Keratinocyte (primary cell): Measurements from ENCODE around the gene TSPEAR. TPM values are rescaled to one million over a fixed set of nuclear protein-coding genes. Genes with fewer than 3 reads are reported as not detected.

Experiments
- DNase-seq: peaks from one replicate; pipeline ENCODE4 v3.0.0-alpha.2; 2011; ENCODE audit warnings: low read depth, missing footprints, low spot score
- FAIRE-seq: peaks from 2 replicates; lab custom pipeline; 2011; peaks lifted over from hg19 to GRCh38; lab: Jason Lieb, UNC
- H2AFZ ChIP-seq: 2 replicates; pipeline ENCODE4 v1.6.0; 2012; ENCODE audit warnings: low read length, control low read depth, inconsistent platforms; ENCODE audit not compliant: control insufficient read depth
- H3K27ac ChIP-seq: 2 replicates; pipeline ENCODE4 v1.5.1; 2011; ENCODE audit warnings: low read length; ENCODE audit not compliant: control insufficient read depth, insufficient read depth
- H3K27me3 ChIP-seq: 3 replicates; pipeline ENCODE4 v1.6.0; 2011; ENCODE audit warnings: low read length; ENCODE audit not compliant: control insufficient read depth, insufficient read depth; ENCODE audit errors: extremely low read depth
- H3K36me3 ChIP-seq, 2 experiments: 2 replicates in 1 of 2; 3 replicates in 1 of 2; pipeline ENCODE4 v1.5.1; 2011; ENCODE audit warnings: low read length in 2 of 2, mild to moderate bottlenecking in 1 of 2; ENCODE audit not compliant: control insufficient read depth in 2 of 2, insufficient read depth in 2 of 2; ENCODE audit errors: extremely low read depth in 1 of 2
- H3K4me1 ChIP-seq: 3 replicates; pipeline ENCODE4 v1.5.1; 2011; ENCODE audit warnings: low read length; ENCODE audit not compliant: control insufficient read depth, insufficient read depth; ENCODE audit errors: extremely low read depth
- H3K4me2 ChIP-seq: 3 replicates; pipeline ENCODE4 v1.6.0; 2011; ENCODE audit warnings: low read depth, low read length; ENCODE audit not compliant: control insufficient read depth, insufficient read depth; ENCODE audit errors: extremely low read depth
- H3K4me3 ChIP-seq, 3 experiments: fragments of 200-600 bp in 1 of 3; sonication (generic) in 1 of 3; 2 replicates in 2 of 3; 3 replicates in 1 of 3; pipeline ENCODE4 v1.5.1; 2011 to 2016; ENCODE audit warnings: low read length in 3 of 3, mild to moderate bottlenecking in 3 of 3, control low read depth in 2 of 3, inconsistent platforms in 1 of 3, low read depth in 1 of 3, mixed read lengths in 1 of 3, mixed run types in 1 of 3, moderate library complexity in 1 of 3; ENCODE audit not compliant: control insufficient read depth in 2 of 3, insufficient read depth in 2 of 3; ENCODE audit errors: extremely low read depth in 1 of 3
- H3K79me2 ChIP-seq: 2 replicates; pipeline ENCODE4 v1.6.0; 2012; ENCODE audit warnings: low read length; ENCODE audit not compliant: control insufficient read depth, insufficient read depth
- H3K9ac ChIP-seq: 3 replicates; pipeline ENCODE4 v1.6.0; 2011; ENCODE audit warnings: low read length; ENCODE audit not compliant: control insufficient read depth, insufficient read depth; ENCODE audit errors: extremely low read depth
- H3K9me1 ChIP-seq: 3 replicates; pipeline ENCODE4 v1.6.0; 2011; ENCODE audit warnings: low read length; ENCODE audit not compliant: control insufficient read depth, insufficient read depth; ENCODE audit errors: extremely low read depth
- H3K9me3 ChIP-seq: 2 replicates; pipeline ENCODE4 v1.5.1; 2012; ENCODE audit warnings: low read depth, low read length; ENCODE audit not compliant: control insufficient read depth
- H4K20me1 ChIP-seq: 3 replicates; pipeline ENCODE4 v1.6.0; 2011; ENCODE audit warnings: low read length; ENCODE audit not compliant: control insufficient read depth, insufficient read depth; ENCODE audit errors: extremely low read depth
- CTCF ChIP-seq, 3 experiments: IDR thresholded peaks in 1 of 3; conservative IDR thresholded peaks in 1 of 3; optimal IDR thresholded peaks in 1 of 3; 2 replicates in 2 of 3; 3 replicates in 1 of 3; pipeline versions ENCODE3 to v1.5.1; 2011; ENCODE audit warnings: low read length in 3 of 3, mild to moderate bottlenecking in 3 of 3, moderate library complexity in 2 of 3, control low read depth in 1 of 3, inconsistent platforms in 1 of 3; ENCODE audit not compliant: insufficient read depth in 2 of 3; ENCODE audit errors: extremely low read depth in 1 of 3
- EZH2 ChIP-seq: IDR thresholded peaks from one replicate; pipeline ENCODE4 v1.6.1; 2012; ENCODE audit warnings: inconsistent platforms, mild to moderate bottlenecking, low read length, moderate library complexity
- dilution Hi-C: fragments of 300-500 bp; cut with MboI; formaldehyde crosslinking; loops from one replicate; pipeline ENCODE4 v1.7.0; 2020; ENCODE audit warnings: low sequenced_read_pairs; ENCODE audit not compliant: extremely low pct_ligation_motif_present
- polyA plus RNA-seq, 5 experiments: library from polyadenylated mRNA; depleted of rRNA in 3 of 5; stranded (reverse) in 3 of 5; stranded (forward) in 1 of 5; unstranded in 1 of 5; fragments of >200 nt; gene quantifications; 1 replicate in 1 of 5; 2 replicates in 3 of 5; 3 replicates in 1 of 5; pipeline versions ENCODE4 v1.2.1 to v1.2.3, GENCODE V29; 2011 to 2012; ENCODE audit warnings: missing spikeins in 2 of 5, low read depth in 1 of 5, low replicate concordance in 1 of 5

Gene TSPEAR
- polyA plus RNA-seq, 1 donor (not counting 4 experiments of a cell fraction or from before 2014, with no cell fraction given): 0.12 TPM

GRCh38 chr21:44713846-44714245 is 2.5 kb upstream of the TSPEAR start:
- Histone ChIP-seq H3K27ac (no peak overlapping the region), H3K4me3 (no peak overlapping the region), H3K4me1 (peaks cover 27% of the 10 kb centered on the region), H2AFZ (no peak overlapping the region), H3K4me2 (no peak overlapping the region), H3K9ac (no peak overlapping the region), H4K20me1 (no peaks in the 10 kb centered on the region), H3K27me3 (peaks cover 56% of the 10 kb centered on the region), H3K36me3 (no peaks in the 10 kb centered on the region), H3K79me2 (no peaks in the 10 kb centered on the region), H3K9me3 (peaks cover 2% of the 10 kb centered on the region), H3K9me1 (no peaks in the 10 kb centered on the region)
- dilution Hi-C loops: no loop called here
- FAIRE-seq (no peak), DNase-seq (no peak)
- TF ChIP-seq CTCF (optimal IDR thresholded peaks at IDR 0.05 in 1 of 3, IDR thresholded peaks at IDR 0.05 in 1 of 3, conservative IDR thresholded peaks at IDR 0.05 in 1 of 3; ENCODE audit: extremely low read depth in 1 of 3, insufficient read depth in 2 of 3, low read length in 3 of 3) (no peak), EZH2 (no peak)

GRCh38 chr21:44713130-44713529 is 1.8 kb upstream of the TSPEAR start:
- TF ChIP-seq EZH2: no peak
- no peak for TF ChIP-seq CTCF (optimal IDR thresholded peaks at IDR 0.05 in 1 of 3, IDR thresholded peaks at IDR 0.05 in 1 of 3, conservative IDR thresholded peaks at IDR 0.05 in 1 of 3; ENCODE audit: extremely low read depth in 1 of 3, insufficient read depth in 2 of 3, low read length in 3 of 3)
- Histone ChIP-seq H2AFZ (no peak overlapping the region), H3K4me1 (peaks cover 31% of the 10 kb centered on the region), H3K27ac (no peak overlapping the region), H3K9ac (no peak overlapping the region), H4K20me1 (no peaks in the 10 kb centered on the region), H3K79me2 (no peaks in the 10 kb centered on the region), H3K27me3 (peaks cover 60% of the 10 kb centered on the region), H3K4me3 (no peak overlapping the region), H3K4me2 (no peak overlapping the region), H3K9me3 (peaks cover 2% of the 10 kb centered on the region), H3K36me3 (no peaks in the 10 kb centered on the region), H3K9me1 (no peaks in the 10 kb centered on the region)
- dilution Hi-C loops: no loop called here
- DNase-seq: no peak
- FAIRE-seq: no peak
